NCI-H128 (cell line): Measurements from ENCODE around the gene AGER.
"Not testable (repeated sequence)": the region's sequence is repeated elsewhere in the genome, so short reads cannot be mapped to it uniquely, and the experiment has no call there.

Experiments used
- DNase-seq: peaks from one replicate; lab custom pipeline; 2025; ENCODE audit not compliant: unreplicated experiment; lab: John Stamatoyannopoulos, UW

Gene AGER

DNA sequence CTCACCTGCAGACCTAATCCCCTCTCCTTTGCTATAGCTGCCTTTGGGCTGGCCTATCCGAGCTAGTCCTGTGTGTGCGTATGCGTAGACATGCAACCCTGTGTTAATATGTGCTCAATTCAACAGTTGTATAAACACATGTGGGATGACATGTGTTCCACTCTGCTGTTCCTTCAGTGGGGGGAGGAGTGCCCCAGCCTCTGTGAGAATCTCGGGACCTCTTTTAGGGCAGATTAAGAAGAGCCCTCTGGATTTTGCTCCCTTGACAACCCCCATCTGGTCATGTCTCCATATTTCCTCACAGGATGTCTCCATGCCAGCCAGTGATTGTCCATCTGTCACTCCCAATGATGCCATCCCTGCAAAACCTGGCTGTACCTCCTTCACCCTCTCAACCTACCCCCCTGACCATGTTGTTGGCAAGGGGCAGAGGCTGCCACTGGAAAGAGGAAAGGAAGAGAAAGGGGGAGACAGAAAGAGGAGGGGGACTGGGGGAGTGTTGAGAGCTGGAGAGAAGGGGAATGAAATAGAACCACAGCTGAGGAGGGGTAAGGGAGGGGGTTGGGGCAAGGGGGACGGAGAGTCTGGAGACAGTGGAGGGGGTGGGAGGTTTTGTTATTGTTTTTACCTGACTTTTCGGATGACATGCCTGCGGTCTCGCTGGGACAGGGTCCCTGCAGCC, 32.7 kb downstream of the AGER start:
- no peak for DNase-seq

DNA sequence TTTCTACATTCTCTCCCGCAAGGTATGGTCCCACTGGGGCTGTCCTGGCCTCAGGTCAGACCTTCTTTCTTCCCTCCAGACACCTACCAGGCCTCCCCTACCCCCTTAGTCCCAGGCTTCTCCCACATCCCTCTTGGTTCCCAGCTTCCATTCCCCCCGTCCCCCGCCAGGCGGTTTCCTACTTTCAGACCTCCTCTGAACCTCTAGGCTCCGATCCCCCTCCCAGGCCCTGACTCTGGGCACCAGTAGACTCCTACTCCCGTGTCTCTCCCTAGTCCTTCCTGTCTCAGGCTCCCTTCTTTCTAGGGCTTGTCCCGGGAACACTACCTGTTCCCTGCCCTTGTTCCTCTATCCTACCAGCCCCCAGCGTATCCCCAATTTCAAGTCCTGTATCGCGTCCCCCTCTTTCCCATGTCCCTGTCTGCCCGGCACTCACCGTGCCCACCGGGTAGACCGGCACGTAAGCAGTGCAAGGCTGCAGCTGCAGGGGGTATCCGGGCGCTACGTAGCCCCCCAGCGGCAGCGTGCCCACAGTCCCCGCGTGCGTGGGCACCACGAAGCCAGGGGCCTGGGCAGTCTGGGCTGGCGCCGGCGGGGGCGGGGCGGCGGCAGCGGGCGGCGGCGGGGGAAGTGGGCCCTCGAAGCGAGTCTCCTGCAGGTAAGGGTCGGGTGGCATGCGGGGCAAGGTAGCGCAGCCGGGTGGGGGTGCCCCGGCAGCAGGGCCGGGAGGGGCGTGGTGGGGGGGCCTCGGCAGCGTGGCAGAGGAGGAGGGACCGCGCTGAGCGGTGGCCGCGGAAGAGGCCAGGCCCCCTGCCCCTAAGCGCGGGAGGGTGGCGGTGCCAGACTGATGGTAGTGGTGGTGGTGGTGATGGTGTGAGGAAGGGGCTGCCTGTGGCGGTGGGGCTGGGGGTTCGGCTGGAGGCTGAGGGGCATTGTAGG, 33.9 kb downstream of the AGER start:
- DNase-seq, result no peak

- no peak for DNase-seq
Measured at GRCh38 chr6:32149092-32149755, 34.8 kb downstream of the AGER start.

DNA sequence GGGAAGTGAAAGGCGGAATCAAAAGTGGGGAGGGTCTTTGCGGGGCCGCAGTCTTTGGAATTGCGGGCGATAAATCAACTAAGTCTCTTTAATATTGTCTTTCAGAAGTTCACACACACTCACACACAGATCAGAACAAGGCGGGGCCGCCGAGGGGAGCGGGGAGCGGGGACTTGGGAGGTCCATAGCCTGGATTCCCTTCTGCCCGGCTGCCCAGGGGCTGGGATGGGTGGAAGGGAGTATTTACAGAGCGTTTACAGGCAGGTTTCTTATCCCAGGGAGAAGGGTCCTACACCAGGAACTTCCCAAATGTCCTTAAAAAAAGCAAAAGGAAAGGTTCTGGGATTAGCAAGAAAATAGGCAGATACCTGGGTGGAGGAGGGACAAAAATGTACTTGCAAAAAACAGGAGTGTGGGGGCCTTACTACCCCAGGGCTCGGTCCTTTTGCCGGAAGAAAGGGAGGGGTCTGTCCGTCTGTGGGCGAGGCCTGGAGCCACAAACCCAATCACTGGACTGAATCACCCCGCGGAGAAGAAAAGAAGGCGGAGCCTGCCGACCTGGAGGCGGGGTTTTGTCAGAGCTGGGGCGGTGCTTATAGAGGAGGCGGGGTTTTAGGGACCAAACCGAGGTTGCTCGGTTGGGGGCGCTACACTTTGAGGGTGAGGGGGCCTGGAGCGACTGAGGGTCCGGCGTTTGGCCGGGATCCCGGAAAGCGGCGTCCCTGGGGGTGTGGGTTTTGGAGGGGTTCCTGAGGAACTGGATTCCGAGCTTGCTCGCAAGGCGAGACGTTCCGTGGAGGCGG, 35.6 kb downstream of the AGER start:
- DNase-seq, result no peak

DNA sequence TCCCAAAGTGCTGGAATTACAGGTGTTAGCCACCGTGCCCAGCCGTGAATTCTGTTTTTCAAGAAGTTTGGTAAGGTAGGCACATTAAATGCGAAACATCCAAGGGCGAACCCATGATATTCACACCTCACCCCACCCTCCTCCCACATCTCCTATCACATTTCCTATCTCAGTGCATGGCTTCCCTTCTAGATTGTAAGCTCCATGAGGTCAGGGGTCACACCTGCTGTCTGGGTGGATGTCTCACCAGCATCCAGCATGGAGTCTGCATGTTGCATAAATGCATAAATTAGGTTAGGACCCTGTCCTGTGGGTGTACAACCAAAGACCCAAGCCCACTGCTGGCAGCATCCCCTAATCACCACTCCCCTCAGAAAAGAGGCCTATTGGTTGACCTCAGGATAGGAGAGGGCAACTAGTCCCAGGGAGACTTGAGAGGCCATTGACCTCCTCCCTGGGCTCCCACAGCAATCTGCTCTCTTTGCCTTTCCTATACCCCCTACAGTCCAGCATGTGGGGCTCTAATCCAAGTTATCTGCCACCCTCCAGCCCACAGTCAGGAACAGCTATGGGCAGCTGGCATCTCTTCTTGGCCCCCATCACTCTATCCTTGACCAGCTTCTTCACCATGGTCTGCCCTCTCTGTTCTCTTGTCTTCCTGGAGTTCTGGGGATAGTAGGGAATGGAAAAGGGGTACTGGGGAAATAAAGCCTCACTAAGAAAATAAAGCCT, 36.5 kb downstream of the AGER start:
- DNase-seq, result no peak

DNA sequence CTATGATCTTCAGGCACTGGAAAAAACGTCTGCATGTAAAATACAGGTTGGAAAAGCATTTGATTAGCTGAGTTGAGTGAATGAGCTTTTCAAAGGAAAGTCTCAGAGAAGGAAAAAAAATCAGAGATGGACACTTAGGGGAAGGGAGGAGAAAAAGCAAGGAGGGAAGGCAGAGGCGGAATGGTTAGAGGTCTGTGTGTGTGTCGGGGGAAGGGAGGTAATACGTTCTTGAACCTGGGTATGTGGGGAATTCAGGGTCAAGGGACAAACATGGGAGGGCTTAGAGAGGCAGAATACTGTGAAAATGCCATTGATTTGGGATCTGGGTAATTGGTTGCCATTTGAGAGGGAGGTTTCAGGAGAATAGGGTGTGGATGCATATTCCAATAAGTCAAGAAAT, 37.4 kb downstream of the AGER start:
- no peak for DNase-seq

GRCh38 chr6:32146287-32146686, 37.8 kb downstream of the AGER start:
- no peak for DNase-seq

DNA sequence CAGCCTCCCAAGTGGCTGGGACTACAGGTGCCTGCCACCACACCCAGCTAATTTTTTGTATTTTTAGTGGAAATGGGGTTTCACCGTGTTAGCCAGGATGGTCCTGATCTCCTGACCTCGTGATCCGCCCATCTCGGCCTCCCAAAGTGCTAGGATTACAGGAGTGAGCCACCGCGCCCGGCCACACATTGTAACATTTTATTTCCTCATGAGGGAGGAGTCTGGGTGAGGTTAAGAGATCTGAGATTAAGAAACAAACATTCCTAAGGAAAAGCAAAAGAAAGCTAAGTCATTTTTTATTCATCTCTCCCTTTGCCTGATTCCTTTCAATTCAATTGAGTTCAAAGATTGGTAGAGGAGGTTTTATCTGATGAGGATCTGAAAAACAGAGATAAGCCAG, 39.8 kb downstream of the AGER start:
- DNase-seq, result not testable (repeated sequence)

GRCh38 chr6:32140420-32141046, 43.5 kb downstream of the AGER start:
- no peak for DNase-seq

DNA sequence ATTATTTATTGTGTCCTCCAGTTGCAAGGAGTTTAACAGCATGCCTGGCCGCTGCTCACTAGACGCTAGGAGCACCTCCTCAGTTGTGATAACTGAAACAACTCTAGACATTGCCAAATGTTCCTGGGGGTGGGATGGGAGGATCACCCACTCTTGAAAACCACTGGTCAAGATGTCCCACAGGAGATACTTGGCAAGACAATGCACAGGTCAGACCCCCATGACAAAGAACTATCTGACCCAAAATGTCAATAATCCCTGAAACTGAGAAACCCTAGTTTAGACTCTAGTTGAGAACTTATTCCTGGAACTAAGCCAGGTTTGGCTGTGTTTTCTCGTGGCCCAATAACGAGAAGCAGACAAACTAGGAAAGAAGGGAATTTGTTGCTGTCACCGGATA, 44.5 kb downstream of the AGER start:
- DNase-seq, result no peak

- DNase-seq, result no peak
Measured at GRCh38 chr6:32137454-32137853, 46.6 kb downstream of the AGER start.

DNA sequence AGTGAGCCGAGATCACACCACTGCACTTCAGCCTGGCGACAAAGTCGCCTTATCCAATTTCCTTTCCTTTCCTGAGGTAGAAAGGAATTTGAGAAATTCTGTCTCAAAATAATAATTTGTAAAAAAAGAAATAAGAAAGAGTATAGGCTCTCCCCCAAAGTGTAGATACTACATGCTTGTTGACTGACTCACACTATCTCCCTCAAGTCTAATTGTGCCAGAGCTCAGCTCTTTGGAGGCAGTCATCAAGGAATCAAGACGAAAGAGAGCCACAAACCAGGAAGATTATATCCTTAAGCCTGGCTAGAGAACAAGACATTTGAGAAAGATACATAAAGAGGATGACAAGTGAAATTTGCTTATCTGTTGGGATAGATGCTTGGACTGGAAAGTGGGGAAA, 50.3 kb downstream of the AGER start:
- DNase-seq, result no peak

DNA sequence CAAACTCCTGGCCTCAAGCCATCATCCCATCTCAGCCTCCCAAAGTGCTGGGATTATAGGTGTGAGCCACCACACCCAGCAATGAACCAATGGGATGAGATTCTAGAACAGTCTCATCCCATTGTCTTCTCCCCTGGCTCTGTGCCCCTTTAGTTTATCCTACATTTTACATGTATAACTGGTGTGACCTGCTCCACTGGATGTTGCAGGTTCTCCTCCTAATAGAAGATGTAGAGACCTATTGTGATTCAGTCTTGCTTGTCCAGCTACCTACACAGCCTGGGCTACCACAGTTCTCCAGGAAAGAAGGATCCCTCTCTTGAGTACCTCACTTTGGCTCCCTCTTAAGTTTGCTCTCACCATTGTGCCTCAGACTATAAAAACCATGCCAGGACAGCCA, 51.9 kb downstream of the AGER start:
- DNase-seq, result no peak

DNA sequence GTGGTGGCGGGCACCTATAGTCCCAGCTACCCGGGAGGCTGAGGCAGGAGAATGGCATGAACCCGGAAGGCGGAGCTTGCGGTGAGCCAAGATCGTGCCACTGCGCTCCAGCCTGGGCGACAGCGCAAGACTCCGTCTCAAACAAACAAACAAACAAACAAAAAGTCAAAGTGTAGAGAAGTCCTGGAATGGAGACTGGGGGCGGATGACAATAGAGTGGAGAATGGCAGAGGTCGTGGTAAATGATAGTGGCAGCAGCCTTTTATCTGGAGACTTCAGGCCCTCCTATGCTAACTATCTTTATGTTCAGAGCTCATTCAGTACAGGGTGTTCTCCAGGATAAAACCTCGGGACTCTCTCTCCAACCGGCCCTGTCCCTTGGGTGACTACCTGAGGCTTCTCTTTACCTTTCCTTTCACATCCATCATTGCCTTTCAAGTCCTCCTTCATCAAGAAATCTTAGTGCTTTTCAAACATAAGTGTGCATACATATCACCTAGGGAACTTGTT, 52.6 kb downstream of the AGER start:
- no peak for DNase-seq
